Tibial nerve (tissue), 4 donors: ENCODE measurements around the gene FUT4. TPM values are rescaled to one million over a fixed set of nuclear protein-coding genes. Genes with fewer than 3 reads are reported as not detected.

Experiments used
- DNase-seq, 2 donors: peaks; one replicate each; pipeline ENCODE4 v3.0.0-alpha.2; 2019; ENCODE audit warnings: low spot score in 2 of 2
- H3K27ac ChIP-seq, 4 donors: fragments of 200-600 bp; sonication (generic) in 3 of 4; one replicate each; pipeline ENCODE4 v1.5.1; 2017 to 2019; ENCODE audit warnings: mild to moderate bottlenecking in 1 of 4
- H3K27me3 ChIP-seq, 2 donors: fragments of 200-600 bp; sonication (generic) in 1 of 2; one replicate each; pipeline versions ENCODE4 v1.5.1 to v1.6.0; 2017 to 2019
- H3K36me3 ChIP-seq, 3 donors: fragments of 200-600 bp; sonication (generic); one replicate each; pipeline ENCODE4 v1.5.1; 2018 to 2019
- H3K4me1 ChIP-seq, 4 donors: fragments of 200-600 bp; sonication (generic) in 3 of 4; one replicate each; pipeline ENCODE4 v1.5.1; 2017 to 2019
- H3K4me3 ChIP-seq, 4 donors: fragments of 200-600 bp; sonication (generic) in 3 of 4; one replicate each; pipeline ENCODE4 v1.5.1; 2017 to 2019; ENCODE audit warnings: mild to moderate bottlenecking in 1 of 4, moderate library complexity in 1 of 4
- H3K9me3 ChIP-seq, 4 donors: fragments of 200-600 bp; sonication (generic) in 3 of 4; one replicate each; pipeline ENCODE4 v1.5.1; 2017 to 2019
- CTCF ChIP-seq, 5 experiments: fragments of 200-600 bp in 3 of 5; fragments of 450-650 bp in 2 of 5; sonication (generic) in 3 of 5; IDR thresholded peaks; one replicate each; pipeline ENCODE4 v1.5.1; 2016 to 2019; ENCODE audit warnings: antibody characterized with exemption in 5 of 5, mild to moderate bottlenecking in 3 of 5, moderate library complexity in 2 of 5
- EP300 ChIP-seq, 2 donors: sonication (generic); formaldehyde crosslinking; IDR thresholded peaks; one replicate each; pipeline ENCODE4 v1.6.1; 2017; ENCODE audit warnings: antibody characterized with exemption in 2 of 2, mild to moderate bottlenecking in 1 of 2
- POLR2A ChIP-seq, 2 donors: fragments of 450-650 bp; IDR thresholded peaks; one replicate each; pipeline ENCODE4 v1.6.1; 2017; ENCODE audit warnings: antibody characterized with exemption in 2 of 2, mild to moderate bottlenecking in 2 of 2, moderate library complexity in 2 of 2
- WGBS, 2 donors: methylation state at CpG; one replicate each; pipeline ENCODE4 v1.1.5; 2018; 5-methylcytosine and 5-hydroxymethylcytosine counted together
- total RNA-seq, 4 donors: library from RNA; depleted of rRNA; stranded (reverse); fragments of >200 nt; gene quantifications; one replicate each; pipeline ENCODE4 v1.1.0, GENCODE V29; 2016

The FUT4 gene
- total RNA-seq, 4 donors from 2014 or later, result 5.4 to 11.0 (median 7.7) TPM

DNA sequence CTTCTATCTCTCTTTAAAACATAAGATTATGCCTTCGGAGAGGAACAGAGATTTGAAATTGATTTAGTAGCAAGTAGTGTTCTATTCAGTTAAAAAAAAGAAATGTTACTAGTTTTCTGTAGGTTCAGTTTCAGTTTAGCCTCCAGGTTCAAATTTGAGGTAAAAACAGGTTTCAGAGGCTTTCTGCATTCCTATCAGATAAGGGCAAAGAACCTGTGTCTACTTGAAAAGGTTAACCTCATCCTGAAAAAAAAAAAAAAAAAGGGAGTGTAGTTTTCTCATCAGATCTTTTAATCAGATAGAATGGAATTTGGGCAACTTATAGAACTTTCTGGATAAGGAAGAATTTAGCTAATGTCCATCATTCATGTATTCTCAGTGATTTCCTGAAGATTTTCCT, 19.4 kb upstream of the FUT4 start:
- WGBS, 2 donors, result 93 to 96% methylated on average over 1 of the region's 1 CpG
- Histone ChIP-seq H3K27ac (no peak overlapping the region), H3K9me3 (no peaks in the 10 kb centered on the region), H3K4me3 (no peak overlapping the region), H3K4me1 (peaks cover 0 to 13% (median 0%) of the 10 kb centered on the region in 4 donors), H3K27me3 (no peaks in the 10 kb centered on the region), H3K36me3 (no peaks in the 10 kb centered on the region)
- no peak for TF ChIP-seq CTCF (IDR thresholded peaks at IDR 0.05)
- no peak for TF ChIP-seq EP300 (IDR thresholded peaks at IDR 0.05)
- TF ChIP-seq POLR2A (IDR thresholded peaks at IDR 0.05), result no peak
- no peak for DNase-seq

DNA sequence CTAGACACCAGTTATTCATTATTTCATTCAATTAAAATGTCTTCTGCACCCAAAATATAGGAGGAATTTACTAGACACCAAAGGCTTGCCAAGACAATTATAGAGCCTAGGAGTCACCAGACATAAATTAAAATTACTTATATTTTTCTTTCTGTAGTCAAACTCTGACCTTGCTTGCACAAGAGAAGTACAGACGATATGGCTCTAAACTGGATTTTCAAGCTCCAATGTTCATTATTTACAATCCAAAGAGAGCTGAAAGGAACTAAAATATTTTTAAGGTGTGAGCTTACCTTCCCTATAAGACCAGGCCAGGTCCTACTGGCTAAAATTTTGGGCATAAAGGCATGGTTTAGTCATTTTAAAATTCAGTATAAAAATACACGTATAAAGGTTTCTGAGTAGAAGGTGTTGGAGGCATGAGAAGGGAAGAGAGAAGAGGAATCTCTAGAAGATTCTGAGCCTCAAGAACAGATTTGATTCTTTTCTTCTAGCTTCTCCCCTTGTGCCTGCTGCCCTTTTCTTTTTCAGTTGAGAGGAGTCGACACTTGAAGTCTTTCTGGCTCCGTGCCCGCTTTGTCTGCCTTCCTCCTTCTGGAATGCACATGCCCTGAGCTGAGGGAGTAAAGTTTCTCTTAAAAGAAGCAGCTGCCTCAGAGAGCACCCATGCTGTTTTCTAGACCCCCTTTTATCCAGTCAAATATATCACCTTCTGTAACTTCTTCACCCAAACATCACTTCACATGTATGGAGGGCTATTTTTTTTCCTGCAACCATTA, 18.0 kb upstream of the FUT4 start:
- DNase-seq, result peak; percentile 53 to 65
- WGBS, 2 donors, result 32 to 39% methylated on average over 5 of the region's 5 CpGs

DNA sequence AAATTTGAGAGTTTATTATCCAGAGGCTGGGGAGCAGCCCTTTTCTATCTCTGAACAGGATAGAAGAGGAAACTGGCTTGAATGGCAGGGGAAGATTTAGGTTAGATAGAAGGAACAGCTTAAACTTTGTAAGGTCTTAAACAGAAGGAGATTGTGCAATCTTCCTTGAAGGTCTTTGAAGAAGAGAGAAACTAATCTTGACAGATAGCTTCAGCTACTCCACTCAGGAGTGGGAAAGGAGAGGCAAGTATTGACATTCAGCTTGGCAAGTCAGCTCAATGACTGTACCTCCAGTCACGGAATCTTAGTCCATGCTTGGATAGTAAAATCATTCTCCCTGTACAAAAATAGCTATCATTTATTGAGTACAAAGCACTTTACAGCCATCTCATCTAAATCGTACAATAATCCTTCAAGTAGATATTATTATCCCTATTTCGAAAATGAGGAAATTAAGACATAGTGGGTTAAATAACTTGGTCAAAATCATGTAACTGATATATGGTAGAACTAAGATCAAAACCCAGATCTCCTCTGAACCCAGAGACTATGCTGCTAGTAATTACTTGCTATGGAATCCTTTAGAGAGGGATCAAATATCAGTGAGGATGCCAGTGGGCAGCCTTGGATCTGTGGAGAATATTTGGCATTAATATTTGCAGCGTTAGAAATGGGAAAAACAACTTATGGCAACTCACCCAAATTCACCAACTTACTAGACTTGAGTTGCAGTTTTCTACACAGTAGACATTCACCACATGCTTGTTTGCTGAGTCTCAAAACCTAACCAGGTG, 16.9 kb upstream of the FUT4 start:
- Histone ChIP-seq H3K4me3 (no peak overlapping the region), H3K9me3 (no peaks in the 10 kb centered on the region), H3K36me3 (no peaks in the 10 kb centered on the region), H3K27ac (no peak overlapping the region), H3K27me3 (no peaks in the 10 kb centered on the region), H3K4me1 (peaks cover 0 to 8% (median 0%) of the 10 kb centered on the region in 4 donors)
- 77 to 82% methylated on average over 4 of the region's 4 CpGs for WGBS, 2 donors
- no peak for DNase-seq
- TF ChIP-seq POLR2A (IDR thresholded peaks at IDR 0.05) (no peak), EP300 (IDR thresholded peaks at IDR 0.05) (no peak), CTCF (IDR thresholded peaks at IDR 0.05) (no peak)

More for the DNA sequence above, 18.0 kb upstream of the FUT4 start:
- no peak overlapping the region for H3K27ac ChIP-seq
- no peaks in the 10 kb centered on the region for H3K9me3 ChIP-seq
- no peaks in the 10 kb centered on the region for H3K36me3 ChIP-seq
- no peak overlapping the region for H3K4me3 ChIP-seq
- TF ChIP-seq POLR2A (IDR thresholded peaks at IDR 0.05) (no peak), CTCF (IDR thresholded peaks at IDR 0.05) (no peak), EP300 (IDR thresholded peaks at IDR 0.05) (no peak)
- H3K4me1 ChIP-seq, result peaks cover 0 to 8% (median 0%) of the 10 kb centered on the region in 4 donors
- H3K27me3 ChIP-seq, result no peaks in the 10 kb centered on the region

GRCh38 chr11:94528551-94528950, 15.2 kb upstream of the FUT4 start:
- Histone ChIP-seq H3K36me3 (no peaks in the 10 kb centered on the region), H3K4me3 (no peak overlapping the region), H3K4me1 (peaks cover 0 to 14% (median 0%) of the 10 kb centered on the region in 4 donors), H3K27me3 (no peaks in the 10 kb centered on the region), H3K9me3 (no peaks in the 10 kb centered on the region), H3K27ac (no peak overlapping the region)
- no peak for TF ChIP-seq EP300 (IDR thresholded peaks at IDR 0.05)
- TF ChIP-seq CTCF (IDR thresholded peaks at IDR 0.05), result no peak
- no peak for TF ChIP-seq POLR2A (IDR thresholded peaks at IDR 0.05)
- no peak for DNase-seq

DNA sequence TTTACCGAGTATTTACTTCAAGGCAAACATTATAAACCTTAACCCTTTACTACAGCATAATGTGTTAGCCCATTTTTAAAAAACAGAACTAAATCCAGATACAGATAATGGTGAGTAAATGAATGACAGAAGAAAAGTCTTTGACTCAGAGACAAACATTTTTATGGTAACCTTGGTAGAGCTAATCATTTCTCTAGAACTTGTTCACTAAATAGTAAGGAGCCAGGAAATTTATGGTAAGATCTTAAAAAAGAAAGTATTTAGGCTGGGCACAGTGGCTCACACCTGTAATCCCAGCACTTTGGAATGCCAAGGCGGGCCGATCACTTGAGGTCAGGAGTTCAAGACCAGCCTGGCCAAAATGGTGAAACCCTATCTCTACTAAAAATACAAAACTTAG, 11.5 kb upstream of the FUT4 start:
- H3K4me1 ChIP-seq, result peaks cover 0 to 18% (median 0%) of the 10 kb centered on the region in 4 donors
- TF ChIP-seq EP300 (IDR thresholded peaks at IDR 0.05), result no peak
- TF ChIP-seq CTCF (IDR thresholded peaks at IDR 0.05), result no peak
- no peak for TF ChIP-seq POLR2A (IDR thresholded peaks at IDR 0.05)
- no peaks in the 10 kb centered on the region for H3K9me3 ChIP-seq
- no peak overlapping the region for H3K27ac ChIP-seq
- no peak for DNase-seq
- no peak overlapping the region for H3K4me3 ChIP-seq
- 89 to 94% methylated on average over 3 of the region's 3 CpGs for WGBS, 2 donors
- no peaks in the 10 kb centered on the region for H3K36me3 ChIP-seq
- H3K27me3 ChIP-seq, result no peaks in the 10 kb centered on the region
